ENCODE data around the gene PTER. TPM values are rescaled to one million over a fixed set of nuclear protein-coding genes. Genes with fewer than 3 reads are reported as not detected.

Gene PTER
- total RNA-seq, 8 experiments from 2014 or later = 2.1 to 10.7 (median 3.5) TPM

- in situ Hi-C loops (cut with MboI; ENCODE audit: low pct_unique_long_range_greater_than_20kb in 2 of 9, low sequenced_read_pairs in 9 of 9, unreplicated experiment in 9 of 9) = no loop called here
- Histone ChIP-seq H3K4me3 (no peak overlapping the region), H3K27ac (peak overlapping the region in 1 of 2 donors; percentile 1), H3K4me1 (replicated peaks in 1 of 2) (peaks cover 20 to 27% of the 10 kb centered on the region in 2 donors)
- ATAC-seq (replicated peaks in 6 of 8) = peak in 5 of 8 experiments; percentile 17 to 41 (median 29)
- 44 to 98% (median 78%) methylated on average over 3 to 10 of the region's 12 CpGs for WGBS, 10 experiments
These were observed 3.8 kb downstream of the PTER start for GRCh38 chr10:16440396-16441133.

- Histone ChIP-seq H3K27ac (no peak overlapping the region), H3K4me1 (replicated peaks in 1 of 2) (peaks cover 20 to 27% of the 10 kb centered on the region in 2 donors), H3K4me3 (no peak overlapping the region)
- peak in 5 of 8 experiments; percentile 75 to 88 (median 85) for ATAC-seq (replicated peaks in 6 of 8)
- 0 to 49% (median 23%) methylated on average over 1 to 9 of the region's 9 CpGs for WGBS, 10 experiments
- in situ Hi-C loops (cut with MboI; ENCODE audit: low pct_unique_long_range_greater_than_20kb in 2 of 9, low sequenced_read_pairs in 9 of 9, unreplicated experiment in 9 of 9) = no loop called here
These were observed 4.5 kb downstream of the PTER start for GRCh38 chr10:16441173-16441840.

GRCh38 chr10:16442914-16443313 is 6.1 kb downstream of the PTER start:
- WGBS, 10 experiments = 67 to 100% (median 100%) methylated on average over 1 of the region's 1 CpG; no CpG with 5 or more reads in 5 of the 10 experiments
- no peak for ATAC-seq (replicated peaks in 6 of 8)
- peaks cover 20 to 27% of the 10 kb centered on the region in 2 donors for H3K4me1 ChIP-seq (replicated peaks in 1 of 2)
- no peak overlapping the region for H3K4me3 ChIP-seq
- no peak overlapping the region for H3K27ac ChIP-seq
- in situ Hi-C loops (cut with MboI; ENCODE audit: low pct_unique_long_range_greater_than_20kb in 2 of 9, low sequenced_read_pairs in 9 of 9, unreplicated experiment in 9 of 9) = no loop called here

- no peak for ATAC-seq (replicated peaks in 6 of 8)
- H3K4me3 ChIP-seq = no peak overlapping the region
- in situ Hi-C loops (cut with MboI; ENCODE audit: low pct_unique_long_range_greater_than_20kb in 2 of 9, low sequenced_read_pairs in 9 of 9, unreplicated experiment in 9 of 9) = no loop called here
- WGBS, 10 experiments = 84 to 100% (median 93%) methylated on average over 2 to 8 of the region's 9 CpGs; no CpG with 5 or more reads in 2 of the 10 experiments
- H3K27ac ChIP-seq = no peak overlapping the region
- peaks cover 9 to 13% of the 10 kb centered on the region in 2 donors for H3K4me1 ChIP-seq (replicated peaks in 1 of 2)
These were observed 9.1 kb downstream of the PTER start for GRCh38 chr10:16445770-16446469.

GRCh38 chr10:16449454-16449853 is 12.6 kb downstream of the PTER start:
- H3K27ac ChIP-seq = no peak overlapping the region
- no peak overlapping the region for H3K4me3 ChIP-seq
- WGBS, 10 experiments = 100% methylated on average over 2 to 4 of the region's 5 CpGs; no CpG with 5 or more reads in 5 of the 10 experiments
- in situ Hi-C loops (cut with MboI; ENCODE audit: low pct_unique_long_range_greater_than_20kb in 2 of 9, low sequenced_read_pairs in 9 of 9, unreplicated experiment in 9 of 9) = no loop called here
- ATAC-seq (replicated peaks in 6 of 8) = no peak
- no peaks in the 10 kb centered on the region for H3K4me1 ChIP-seq (replicated peaks in 1 of 2)

- no peak overlapping the region for H3K4me3 ChIP-seq
- in situ Hi-C loops (cut with MboI; ENCODE audit: low pct_unique_long_range_greater_than_20kb in 2 of 9, low sequenced_read_pairs in 9 of 9, unreplicated experiment in 9 of 9) = no loop called here
- no peak overlapping the region for H3K27ac ChIP-seq
- WGBS, 10 experiments = 24 to 100% (median 77%) methylated on average over 2 to 6 of the region's 6 CpGs; no CpG with 5 or more reads in 1 of the 10 experiments
- peaks cover 0 to 3% of the 10 kb centered on the region in 2 donors for H3K4me1 ChIP-seq (replicated peaks in 1 of 2)
- ATAC-seq (replicated peaks in 6 of 8) = peak in 5 of 8 experiments; percentile 18 to 88 (median 59)
These were observed 21.6 kb downstream of the PTER start for GRCh38 chr10:16458166-16458955.

- 83 to 96% (median 92%) methylated on average over 1 to 7 of the region's 7 CpGs; no CpG with 5 or more reads in 1 of the 10 experiments for WGBS, 10 experiments
- Histone ChIP-seq H3K4me3 (no peak overlapping the region), H3K4me1 (replicated peaks in 1 of 2) (peaks cover 0 to 3% of the 10 kb centered on the region in 2 donors), H3K27ac (no peak overlapping the region)
- no peak for ATAC-seq (replicated peaks in 6 of 8)
- in situ Hi-C loops (cut with MboI; ENCODE audit: low pct_unique_long_range_greater_than_20kb in 2 of 9, low sequenced_read_pairs in 9 of 9, unreplicated experiment in 9 of 9) = no loop called here
These were observed 22.7 kb downstream of the PTER start for GRCh38 chr10:16459423-16459939.

GRCh38 chr10:16466001-16466400 is 29.2 kb downstream of the PTER start:
- H3K4me3 ChIP-seq = no peak overlapping the region
- no peak overlapping the region for H3K27ac ChIP-seq
- no peaks in the 10 kb centered on the region for H3K4me1 ChIP-seq (replicated peaks in 1 of 2)
- 100% methylated on average over 1 of the region's 1 CpG; no CpG with 5 or more reads in 9 of the 10 experiments for WGBS, 10 experiments
- no peak for ATAC-seq (replicated peaks in 6 of 8)
- in situ Hi-C loops (cut with MboI; ENCODE audit: low pct_unique_long_range_greater_than_20kb in 2 of 9, low sequenced_read_pairs in 9 of 9, unreplicated experiment in 9 of 9) = no loop called here

GRCh38 chr10:16470747-16471146 is 33.9 kb downstream of the PTER start:
- ATAC-seq (replicated peaks in 6 of 8) = no peak
- Histone ChIP-seq H3K4me3 (no peak overlapping the region), H3K4me1 (replicated peaks in 1 of 2) (peaks cover 0 to 4% of the 10 kb centered on the region in 2 donors), H3K27ac (no peak overlapping the region)
- 66 to 100% (median 93%) methylated on average over 1 to 5 of the region's 5 CpGs; no CpG with 5 or more reads in 2 of the 10 experiments for WGBS, 10 experiments
- in situ Hi-C loops (cut with MboI; ENCODE audit: low pct_unique_long_range_greater_than_20kb in 2 of 9, low sequenced_read_pairs in 9 of 9, unreplicated experiment in 9 of 9) = no loop called here

GRCh38 chr10:16472828-16473227 is 36.0 kb downstream of the PTER start:
- 50 to 95% (median 85%) methylated on average over 2 to 3 of the region's 3 CpGs; no CpG with 5 or more reads in 3 of the 10 experiments for WGBS, 10 experiments
- Histone ChIP-seq H3K4me1 (replicated peaks in 1 of 2) (peaks cover 0 to 4% of the 10 kb centered on the region in 2 donors), H3K4me3 (no peak overlapping the region), H3K27ac (no peak overlapping the region)
- in situ Hi-C loops (cut with MboI; ENCODE audit: low pct_unique_long_range_greater_than_20kb in 2 of 9, low sequenced_read_pairs in 9 of 9, unreplicated experiment in 9 of 9) = no loop called here
- no peak for ATAC-seq (replicated peaks in 6 of 8)

- no peak for ATAC-seq (replicated peaks in 6 of 8)
- 50 to 100% (median 83%) methylated on average over 1 of the region's 1 CpG; no CpG with 5 or more reads in 5 of the 10 experiments for WGBS, 10 experiments
- Histone ChIP-seq H3K4me1 (replicated peaks in 1 of 2) (peaks cover 0 to 6% of the 10 kb centered on the region in 2 donors), H3K4me3 (no peak overlapping the region), H3K27ac (no peak overlapping the region)
- in situ Hi-C loops (cut with MboI; ENCODE audit: low pct_unique_long_range_greater_than_20kb in 2 of 9, low sequenced_read_pairs in 9 of 9, unreplicated experiment in 9 of 9) = no loop called here
These were observed 40.9 kb downstream of the PTER start for GRCh38 chr10:16477757-16478156.

GRCh38 chr10:16478801-16479200 is 42.0 kb downstream of the PTER start:
- no peak overlapping the region for H3K27ac ChIP-seq
- ATAC-seq (replicated peaks in 6 of 8) = no peak
- H3K4me3 ChIP-seq = no peak overlapping the region
- in situ Hi-C loops (cut with MboI; ENCODE audit: low pct_unique_long_range_greater_than_20kb in 2 of 9, low sequenced_read_pairs in 9 of 9, unreplicated experiment in 9 of 9) = no loop called here
- peaks cover 0 to 6% of the 10 kb centered on the region in 2 donors for H3K4me1 ChIP-seq (replicated peaks in 1 of 2)
- WGBS, 10 experiments = 72 to 100% (median 87%) methylated on average over 1 to 4 of the region's 4 CpGs; no CpG with 5 or more reads in 1 of the 10 experiments

Data from motor neuron (in vitro differentiated cells).